Common myeloid progenitor, CD34-positive (primary cell): ENCODE measurements around the gene CNP. TPM values are rescaled to one million over a fixed set of nuclear protein-coding genes. Genes with fewer than 3 reads are reported as not detected.
A peak's percentile ranks its signal among the peaks of the same experiment; 100 is the strongest.

ENCODE experiments used
- CTCF ChIA-PET: fragments of 350-600 bp; sonication (Branson Sonifier 250); formaldehyde crosslinking; loops from one replicate; lab custom pipeline; 2021; ENCODE audit warnings: antibody characterized with exemption; lab: Charles Lee
- POLR2A ChIA-PET: fragments of 350-600 bp; sonication (Branson Sonifier 250); formaldehyde crosslinking; loops from one replicate; lab custom pipeline; 2021; ENCODE audit warnings: antibody characterized with exemption; lab: Charles Lee
- DNase-seq, 3 donors: peaks; one replicate each; pipeline versions ENCODE4 v3.0.0 to v3.0.0-alpha.2; 2013
- H3K27ac ChIP-seq, 2 experiments: 1 replicate in 1 of 2; 2 replicates in 1 of 2; pipeline ENCODE4 v1.7.0; 2013; ENCODE audit warnings: inconsistent platforms in 2 of 2, low read length in 2 of 2, mild to moderate bottlenecking in 2 of 2, low read depth in 1 of 2, moderate library complexity in 1 of 2; ENCODE audit not compliant: severe bottlenecking in 2 of 2, insufficient read depth in 1 of 2, poor library complexity in 1 of 2
- H3K27me3 ChIP-seq, 5 experiments: replicated peaks in 2 of 5; 1 replicate in 3 of 5; 2 replicates in 2 of 5; pipeline versions ENCODE4 v1.6.1 to v1.7.0; 2013; ENCODE audit warnings: low read length in 4 of 5, mild to moderate bottlenecking in 2 of 5, moderate library complexity in 2 of 5, inconsistent platforms in 1 of 5; ENCODE audit not compliant: insufficient read depth in 5 of 5, control insufficient read depth in 4 of 5
- H3K36me3 ChIP-seq, 4 experiments: 1 replicate in 2 of 4; 2 replicates in 2 of 4; pipeline versions ENCODE4 v1.6.1 to v1.7.0; 2013; ENCODE audit warnings: low read length in 3 of 4, control low read depth in 1 of 4, mild to moderate bottlenecking in 1 of 4; ENCODE audit not compliant: control insufficient read depth in 4 of 4, insufficient read depth in 4 of 4
- H3K4me1 ChIP-seq, 4 experiments: 1 replicate in 3 of 4; 2 replicates in 1 of 4; pipeline versions ENCODE4 v1.6.1 to v1.7.1; 2013; ENCODE audit warnings: low read length in 3 of 4, mild to moderate bottlenecking in 3 of 4, control low read depth in 1 of 4, inconsistent platforms in 1 of 4, moderate library complexity in 1 of 4; ENCODE audit not compliant: control insufficient read depth in 4 of 4, insufficient read depth in 4 of 4; ENCODE audit errors: control extremely low read depth in 1 of 4
- H3K4me3 ChIP-seq, 7 experiments: 1 replicate in 4 of 7; 2 replicates in 3 of 7; pipeline versions ENCODE4 v1.5.1 to v1.7.0; 2013; ENCODE audit warnings: mild to moderate bottlenecking in 7 of 7, low read length in 6 of 7, moderate library complexity in 6 of 7, inconsistent platforms in 2 of 7, low read depth in 2 of 7, control low read depth in 1 of 7; ENCODE audit not compliant: insufficient read depth in 4 of 7, control insufficient read depth in 1 of 7; ENCODE audit errors: extremely low read depth in 1 of 7
- H3K9me3 ChIP-seq, 5 experiments: 1 replicate in 4 of 5; 2 replicates in 1 of 5; pipeline versions ENCODE4 v1.6.1 to v1.7.1; 2013; ENCODE audit warnings: low read length in 4 of 5, mild to moderate bottlenecking in 2 of 5, inconsistent platforms in 1 of 5, low read depth in 1 of 5, moderate library complexity in 1 of 5; ENCODE audit not compliant: control insufficient read depth in 4 of 5, insufficient read depth in 2 of 5; ENCODE audit errors: control extremely low read depth in 1 of 5
- WGBS: methylation state at CpG from one replicate; pipeline ENCODE4 v1.1.5; 2013; ENCODE audit not compliant: insufficient coverage; 5-methylcytosine and 5-hydroxymethylcytosine counted together
- polyA plus RNA-seq: library from polyadenylated mRNA; unstranded; fragments of 120-200 nt; gene quantifications from one replicate; pipeline ENCODE4 v1.2.1, GENCODE V29; 2013

The CNP gene
- polyA plus RNA-seq = 29.2 TPM

DNA sequence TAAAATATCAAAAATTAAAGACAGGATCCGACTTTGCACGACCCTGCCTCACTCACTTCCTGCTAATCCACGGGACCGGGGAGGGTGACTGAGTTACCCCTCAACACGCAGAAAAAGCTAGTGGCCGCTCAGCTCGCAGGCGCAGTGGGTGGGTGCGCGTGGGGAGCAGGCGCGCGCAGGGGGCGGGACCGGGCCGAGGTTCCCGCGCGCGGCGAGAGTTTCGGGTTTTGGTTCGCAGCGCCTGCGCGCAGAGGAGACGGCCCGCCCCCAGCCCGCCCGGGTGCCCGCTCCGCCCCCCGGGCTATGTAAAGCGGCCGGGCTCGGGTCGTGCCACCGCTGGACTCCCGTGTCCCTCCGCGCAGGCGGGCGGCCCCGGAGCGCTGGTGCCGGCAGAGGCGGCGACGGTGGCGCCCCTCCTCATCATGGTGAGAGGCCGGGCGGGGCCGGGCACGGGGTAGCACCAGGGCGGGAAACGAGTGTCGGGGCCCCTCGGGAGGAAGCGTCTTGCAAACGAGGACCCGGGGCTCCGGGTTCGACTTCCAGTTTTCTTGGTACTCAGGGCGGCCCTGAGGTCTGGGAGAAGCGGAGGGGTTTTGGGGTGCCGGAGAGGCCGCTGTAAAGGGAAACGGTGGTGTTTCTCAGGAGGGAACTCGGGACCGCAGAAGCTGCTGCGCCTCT lies at the start of gene CNP:
Gene CNP (plus strand): TSS at position 333 of the 678 bp plus-strand sequence. CDS start 90 bp downstream, at position 423.
- H3K36me3 ChIP-seq = peaks cover 1 to 24% (median 15%) of the 10 kb centered on the region in 4 experiments
- peak; percentile 92 to 96 (median 94) for DNase-seq
- no peaks in the 10 kb centered on the region for H3K9me3 ChIP-seq
- H3K27ac ChIP-seq = peak within 1 kb of the TSS; percentile 72 to 87
- peak within 1 kb of the TSS; percentile 72 to 86 (median 78) for H3K4me3 ChIP-seq
- ChIA-PET CTCF (interaction anchor here (0.7 to 8.7 kb wide), 7 partner anchors 11 to 228 kb away, joined by 3 to 79 read pairs (median 4); partner anchors contain the start of genes DHX58 and GHDC), POLR2A (interaction anchor here (1.2 to 1.3 kb wide), 2 partner anchors 97 to 146 kb away, joined by 3 to 6 read pairs; partner anchors contain the start of gene DHX58)
- 0% methylated on average over 27 of the region's 71 CpGs for WGBS
- peaks cover 6 to 33% (median 22%) of the 10 kb centered on the region in 4 experiments for H3K4me1 ChIP-seq
- no peaks in the 10 kb centered on the region for H3K27me3 ChIP-seq

DNA sequence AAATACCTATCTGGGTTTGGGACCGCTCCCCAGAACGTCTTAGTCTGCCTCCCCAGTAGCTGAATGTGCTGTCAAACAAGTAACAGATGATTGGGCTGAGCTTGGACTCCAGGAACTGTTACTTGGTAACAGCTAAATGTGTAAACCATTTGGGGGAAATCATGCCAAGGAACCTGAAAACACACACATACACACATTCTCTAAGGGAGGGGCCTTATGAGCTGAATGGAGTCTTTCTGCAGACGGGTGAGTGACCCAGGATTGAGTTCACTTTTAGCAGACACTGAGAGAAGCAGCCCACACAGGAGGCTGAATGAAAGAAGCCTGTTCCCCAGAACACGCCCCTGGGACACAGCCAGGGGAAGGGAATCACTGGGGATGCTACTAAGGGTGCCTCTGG lies 49.4 kb upstream of the CNP start:
- Histone ChIP-seq H3K27ac (no peak overlapping the region), H3K4me3 (peak overlapping the region in 2 of 7 experiments; percentile 95 to 98), H3K27me3 (no peaks in the 10 kb centered on the region), H3K9me3 (no peaks in the 10 kb centered on the region), H3K4me1 (peaks cover 5 to 39% (median 21%) of the 10 kb centered on the region in 4 experiments), H3K36me3 (peaks cover 0 to 36% (median 19%) of the 10 kb centered on the region in 4 experiments)
- no peak for DNase-seq
- ChIA-PET POLR2A (no interaction called here), CTCF (interaction anchor here (0.8 to 3.4 kb wide), 5 partner anchors 9 to 116 kb away, joined by 4 to 17 read pairs (median 5); partner anchors contain the start of gene ODAD4)
- 81% methylated on average over 2 of the region's 4 CpGs for WGBS

GRCh38 chr17:41917679-41918313 lies 48.8 kb upstream of the CNP start:
- no peaks in the 10 kb centered on the region for H3K27me3 ChIP-seq
- peaks cover 5 to 39% (median 21%) of the 10 kb centered on the region in 4 experiments for H3K4me1 ChIP-seq
- ChIA-PET CTCF (interaction anchor here (1.6 to 3.4 kb wide), 4 partner anchors 8 to 41 kb away, joined by 4 to 17 read pairs (median 8); partner anchors contain the start of gene ODAD4), POLR2A (no interaction called here)
- H3K9me3 ChIP-seq = no peaks in the 10 kb centered on the region
- WGBS = 6% methylated on average over 22 of the region's 26 CpGs
- peak; percentile 36 to 57 (median 54) for DNase-seq
- H3K36me3 ChIP-seq = peaks cover 0 to 30% (median 13%) of the 10 kb centered on the region in 4 experiments
- H3K4me3 ChIP-seq = peak overlapping the region; percentile 94 to 99 (median 96)
- H3K27ac ChIP-seq = peak overlapping the region; percentile 67 to 82

GRCh38 chr17:41918314-41919164 lies 48.1 kb upstream of the CNP start, which contains the start of gene ACLY:
ACLY (minus strand) TSS chr17:41918951; CDS start chr17:41913873, 5,078 bp downstream.
- Histone ChIP-seq H3K36me3 (peaks cover 0 to 23% (median 6%) of the 10 kb centered on the region in 4 experiments), H3K4me1 (peaks cover 5 to 39% (median 21%) of the 10 kb centered on the region in 4 experiments), H3K4me3 (peak within 1 kb of the TSS; percentile 94 to 99 (median 96)), H3K9me3 (no peaks in the 10 kb centered on the region), H3K27me3 (no peaks in the 10 kb centered on the region), H3K27ac (peak within 1 kb of the TSS; percentile 67 to 82)
- ChIA-PET POLR2A (interaction anchor here (0.5 to 1.0 kb wide), 2 partner anchors 10 to 14 kb away, joined by 3 to 4 read pairs; no protein-coding TSS in a partner anchor), CTCF (interaction anchor here (0.6 to 3.4 kb wide), 6 partner anchors 8 to 40 kb away, joined by 3 to 17 read pairs (median 5); partner anchors contain the start of gene ODAD4)
- under 1% methylated on average over 73 of the region's 80 CpGs for WGBS
- peak; percentile 94 to 97 (median 96) for DNase-seq

DNA sequence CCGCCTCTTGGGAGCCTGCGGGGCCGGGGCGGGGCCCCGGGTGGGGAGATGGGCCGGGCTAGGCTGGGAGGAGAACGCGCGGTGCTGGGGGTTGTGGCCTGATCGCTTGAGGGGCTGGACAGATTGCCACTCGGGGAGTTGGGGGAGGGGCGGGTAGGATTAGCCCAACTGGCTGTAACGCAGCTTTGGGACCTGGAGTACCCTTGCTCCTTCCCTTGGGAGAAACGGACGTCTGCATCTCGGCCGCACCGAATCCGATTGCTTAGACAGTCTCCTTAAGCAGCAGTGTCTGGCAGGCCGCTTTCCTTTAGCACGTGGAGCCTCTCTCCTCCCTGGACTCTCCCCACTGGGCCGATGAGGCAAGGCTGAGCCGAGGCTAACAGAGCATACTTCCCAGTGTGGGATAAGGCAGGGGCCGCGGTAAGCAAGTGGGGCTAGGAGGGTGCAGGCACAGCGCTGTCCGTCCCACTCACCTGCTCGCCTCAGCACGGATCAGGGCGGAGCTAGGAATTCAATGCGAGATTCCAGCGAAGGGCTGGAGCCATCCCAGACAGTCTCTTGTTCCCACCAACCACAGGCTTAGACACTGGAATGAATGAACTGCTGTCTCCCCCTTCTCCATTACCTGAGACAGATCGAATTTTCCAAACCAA lies 47.3 kb upstream of the CNP start:
- peak overlapping the region in 6 of 7 experiments; percentile 94 to 99 (median 96) for H3K4me3 ChIP-seq
- 24% methylated on average over 20 of the region's 33 CpGs for WGBS
- DNase-seq = no peak
- CTCF ChIA-PET = interaction anchor here (0.6 to 3.4 kb wide), 4 partner anchors 10 to 39 kb away, joined by 3 to 17 read pairs (median 8); partner anchors contain the start of gene ODAD4
- H3K9me3 ChIP-seq = no peaks in the 10 kb centered on the region
- peaks cover 5 to 39% (median 21%) of the 10 kb centered on the region in 4 experiments for H3K4me1 ChIP-seq
- H3K27me3 ChIP-seq = no peaks in the 10 kb centered on the region
- H3K36me3 ChIP-seq = peaks cover 0 to 15% (median 3%) of the 10 kb centered on the region in 4 experiments
- no peak overlapping the region for H3K27ac ChIP-seq
- POLR2A ChIA-PET = interaction anchor here (1.0 kb wide), 1 partner anchor 10 kb away, joined by 3 read pairs; no protein-coding TSS in a partner anchor
